HG03060 (cell line): ENCODE results near the gene FTH1.
"Not testable (repeated sequence)": the region's sequence is repeated elsewhere in the genome, so short reads cannot be mapped to it uniquely, and the experiment has no call there.

ENCODE experiments used
- ATAC-seq: cut with Tn5 transposase; IDR thresholded peaks from one replicate; pipeline ENCODE4 v1.9.1; 2021; ENCODE audit warnings: low read depth, moderate number of reproducible peaks; ENCODE audit not compliant: unreplicated experiment

The FTH1 gene

DNA sequence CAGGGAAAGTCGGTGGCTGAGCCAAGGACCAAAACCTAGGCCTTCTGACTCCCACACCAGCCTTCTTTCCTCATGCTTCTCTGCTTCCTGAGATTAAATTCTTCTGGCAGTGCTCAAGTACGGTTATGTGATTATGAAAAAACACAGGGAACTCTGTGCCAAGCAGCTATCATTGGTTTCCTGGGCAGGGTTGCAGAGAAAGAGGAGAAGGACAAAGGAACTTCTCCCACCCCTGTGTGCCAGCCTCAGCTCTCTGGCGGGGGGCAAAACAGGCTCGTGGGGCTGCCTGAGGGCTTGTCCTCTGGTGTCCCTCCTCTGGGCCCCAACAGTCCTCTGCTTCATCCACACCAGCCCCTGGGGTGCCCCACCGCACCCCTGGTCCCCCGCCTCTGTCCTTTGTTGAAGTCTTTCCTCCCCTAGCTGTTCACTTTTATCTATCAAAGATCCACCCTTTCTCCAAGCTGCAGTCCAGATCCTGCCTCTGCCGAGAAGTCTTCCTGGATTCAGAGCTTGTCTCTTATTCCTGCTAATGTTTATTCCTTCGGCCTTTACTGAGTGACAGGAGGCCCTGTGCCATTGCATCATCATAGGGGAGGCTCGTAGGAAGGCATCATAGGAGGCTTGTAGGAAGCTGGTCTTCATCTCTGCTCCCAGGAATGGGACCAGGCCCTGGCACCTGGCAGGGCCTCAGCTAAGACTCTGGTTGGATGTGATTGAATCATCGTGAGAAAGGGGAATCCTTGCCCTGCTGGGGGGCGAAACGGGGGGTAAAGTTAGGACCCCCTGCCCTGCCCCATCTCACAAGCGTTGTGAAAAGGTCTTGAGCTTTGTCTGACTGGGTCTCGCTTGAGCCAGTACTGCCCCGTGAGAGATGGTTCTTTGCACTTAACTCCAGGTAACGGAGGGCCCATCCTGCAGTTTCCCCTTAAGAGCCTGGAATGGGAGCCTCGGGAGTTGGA, 11.5 kb upstream of the FTH1 start:
- no peak for ATAC-seq

DNA sequence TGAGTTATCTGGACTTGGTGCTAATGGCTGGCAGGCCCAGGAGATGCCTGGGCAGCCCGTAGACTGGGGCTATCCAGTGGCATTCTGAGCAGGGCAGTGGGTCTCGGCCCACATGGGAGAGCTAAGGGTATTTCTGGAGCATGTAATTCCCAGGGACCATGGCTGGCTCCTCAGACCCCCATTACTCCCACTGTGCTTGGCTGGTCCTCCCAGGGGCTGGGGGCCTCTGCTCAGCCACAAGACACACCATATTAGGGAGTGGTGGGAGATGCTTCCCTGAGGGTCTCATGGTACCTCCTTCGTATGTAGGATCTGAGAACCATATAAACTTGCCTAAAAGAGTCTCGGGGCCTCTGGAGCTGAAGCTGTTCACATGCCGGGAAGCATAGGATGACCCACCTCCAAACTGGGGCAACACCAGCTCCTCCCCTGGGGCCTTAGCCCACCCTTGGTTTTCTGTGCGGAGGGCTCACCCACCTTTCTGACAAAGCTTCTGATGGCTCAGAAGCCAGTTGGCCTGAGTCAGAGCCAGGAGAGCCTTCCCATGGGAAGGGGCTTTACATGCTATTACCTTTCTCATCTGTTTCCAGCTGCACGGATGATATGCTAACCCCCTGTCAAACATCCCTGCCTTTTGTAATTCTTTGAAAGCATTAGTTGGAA, 9.5 kb upstream of the FTH1 start:
- no peak for ATAC-seq

DNA sequence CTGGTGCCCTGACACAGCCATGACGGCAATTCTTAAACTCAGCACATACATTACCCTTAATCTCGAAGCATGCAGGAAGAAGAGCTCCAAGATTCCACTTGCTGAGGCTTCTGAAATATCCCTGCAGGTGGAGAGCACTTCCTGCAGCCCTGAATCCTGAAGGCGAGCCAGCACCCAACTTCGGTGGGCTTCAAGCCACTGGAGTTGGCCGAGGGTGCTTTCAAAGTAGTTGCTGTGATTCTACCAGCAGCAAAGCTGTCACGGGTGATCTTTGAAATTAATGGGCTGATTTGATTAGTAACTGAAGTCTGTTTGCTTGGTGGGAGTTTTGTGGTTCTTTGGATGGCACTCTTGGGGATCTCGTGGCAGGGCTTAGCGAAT, 9.0 kb upstream of the FTH1 start:
- ATAC-seq, result no peak

DNA sequence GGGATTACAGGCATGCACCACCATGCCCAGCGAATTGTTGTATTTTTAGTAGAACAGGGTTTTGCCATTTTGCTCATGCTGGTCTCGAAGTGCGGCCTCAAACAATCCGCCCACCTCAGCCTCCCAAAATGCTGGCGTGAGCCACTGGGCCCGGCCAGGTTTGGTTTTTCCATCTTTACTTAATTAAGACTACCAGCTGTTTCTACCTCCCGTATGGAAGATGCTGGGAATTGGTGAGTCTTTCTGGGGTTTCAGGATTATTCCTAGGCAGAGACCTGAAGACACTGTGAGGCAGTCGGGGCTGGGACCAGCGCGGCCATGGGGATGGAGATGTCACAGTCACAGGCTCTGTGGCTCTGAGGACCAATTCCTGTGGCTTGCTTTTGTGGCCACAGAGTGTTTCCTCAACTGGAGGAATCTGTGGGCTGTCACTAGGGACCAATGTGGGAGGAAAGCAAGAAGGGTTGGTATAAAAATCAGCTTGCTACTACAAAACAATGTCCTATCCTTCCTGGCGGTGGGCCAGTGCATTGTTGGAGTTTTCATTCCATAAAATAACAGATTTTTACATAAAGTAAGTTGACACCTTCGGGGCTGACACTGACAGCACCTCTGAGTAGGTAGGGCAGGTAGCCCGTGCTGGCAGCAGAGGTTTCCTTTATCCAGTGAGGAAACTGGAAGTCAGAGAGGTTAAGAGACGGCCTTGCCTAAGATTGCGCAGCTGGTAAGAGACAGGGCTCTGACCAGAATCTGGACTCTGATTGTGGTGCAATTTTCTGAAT, 8.4 kb upstream of the FTH1 start:
- no peak for ATAC-seq

DNA sequence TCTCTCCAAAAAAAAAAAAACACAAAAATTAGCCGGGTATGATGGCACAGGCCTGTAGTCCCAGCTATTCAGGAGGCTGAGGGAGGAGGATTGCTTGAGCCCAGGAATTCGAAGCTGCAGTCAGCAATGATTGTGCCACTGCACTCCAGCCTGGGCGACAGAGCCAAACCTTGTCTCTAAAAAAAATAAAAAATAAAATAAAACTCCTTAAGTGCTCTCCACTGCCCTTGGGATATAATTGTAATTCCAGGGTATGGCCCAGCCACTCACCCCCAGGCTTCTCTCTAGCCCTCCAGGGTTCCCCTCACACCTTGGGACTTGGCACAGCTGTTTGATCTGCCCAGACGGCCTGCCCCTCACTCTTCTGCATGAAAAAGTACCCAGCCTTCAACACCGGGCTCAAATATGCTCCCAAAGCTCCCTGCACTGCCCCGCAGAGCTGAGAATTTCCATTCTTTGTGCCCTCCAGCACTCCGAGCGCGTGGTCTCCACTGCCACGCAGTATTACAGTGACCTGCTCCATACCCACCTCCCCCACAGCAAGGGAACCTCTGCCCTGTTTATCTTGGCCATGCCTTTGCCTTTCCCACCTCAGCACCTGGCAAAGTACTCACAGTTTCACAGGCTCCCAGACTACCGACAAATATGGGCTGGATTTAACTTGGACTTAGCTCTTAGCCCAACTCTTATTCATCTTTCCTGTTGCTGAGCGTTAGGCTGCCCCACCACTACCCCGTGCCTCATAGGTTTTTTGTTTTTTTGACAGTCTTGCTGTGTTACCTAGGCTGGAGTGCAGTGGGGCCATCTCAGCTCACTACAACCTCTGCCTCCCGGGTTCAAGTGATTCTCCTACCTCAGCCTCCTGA, 7.6 kb upstream of the FTH1 start:
- ATAC-seq, result no peak

DNA sequence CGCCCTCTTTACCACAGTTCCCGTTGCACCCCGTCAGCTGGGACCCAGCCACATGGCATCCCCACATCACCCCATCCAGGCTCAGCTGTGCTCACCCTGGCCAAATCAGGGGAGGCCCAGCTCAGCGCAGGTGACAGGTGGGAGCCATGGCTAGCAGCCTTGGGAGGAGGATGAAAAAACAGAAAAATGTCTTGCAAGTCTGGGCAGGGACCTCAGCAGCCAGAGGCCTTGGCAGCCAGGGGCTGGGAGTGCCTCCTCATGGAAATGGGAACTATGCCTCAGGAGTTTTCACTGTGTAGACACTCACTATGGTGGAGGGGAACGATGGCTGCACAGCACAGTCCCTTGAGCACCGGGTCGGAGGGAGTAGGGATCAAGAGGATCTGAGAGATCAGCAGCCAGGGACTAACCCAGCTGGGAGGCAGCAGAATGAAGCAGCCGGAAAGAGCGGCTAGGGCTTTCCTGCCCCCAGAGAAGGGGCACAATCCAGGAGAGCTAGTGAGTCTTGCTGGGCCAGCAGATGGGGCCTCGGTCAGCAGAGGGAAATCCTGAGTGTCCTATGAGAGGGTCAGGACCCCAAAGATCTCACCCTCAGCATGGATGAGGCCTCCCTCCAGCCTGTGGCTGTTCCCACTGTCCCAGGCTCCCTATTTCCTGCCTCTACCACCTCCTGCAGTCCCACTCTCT, 6.2 kb upstream of the FTH1 start:
- no peak for ATAC-seq

DNA sequence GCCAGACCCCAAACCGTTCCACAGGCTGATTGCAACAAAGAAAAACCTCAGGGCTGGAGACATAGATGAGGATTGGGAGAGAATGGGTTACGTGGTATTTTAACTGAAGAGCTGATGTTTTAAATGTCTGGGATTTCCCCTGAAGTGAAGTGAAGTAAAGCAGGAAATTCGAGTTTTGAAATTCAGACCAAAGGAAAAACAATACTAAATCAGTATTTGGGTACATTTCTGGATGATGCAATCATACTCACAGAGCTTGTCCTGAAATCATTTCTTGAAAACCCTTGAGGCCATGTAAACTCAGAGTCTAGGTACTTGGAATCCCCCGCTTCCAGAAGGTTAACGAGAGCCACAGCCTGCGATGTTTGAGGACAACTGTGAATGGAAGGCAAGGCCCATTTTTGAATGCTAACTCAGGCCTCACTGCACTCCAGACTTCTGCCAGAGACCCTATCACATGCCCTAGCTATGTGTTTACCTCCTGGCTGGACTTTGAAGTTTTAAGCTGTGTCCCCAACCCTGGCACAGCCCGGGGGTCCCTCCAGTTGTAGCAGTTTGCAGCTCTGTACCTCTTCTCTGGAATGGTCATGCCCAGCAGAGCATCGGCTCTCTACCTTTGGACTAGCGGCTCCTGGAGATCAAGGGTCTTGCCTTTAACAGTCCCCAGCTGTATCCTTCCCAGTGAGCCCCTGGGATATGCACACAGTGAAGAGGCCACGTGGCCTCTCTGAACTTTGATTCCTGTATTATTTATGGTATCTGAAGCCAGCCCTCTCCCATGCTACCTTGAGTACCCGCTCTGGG, 5.4 kb upstream of the FTH1 start:
- ATAC-seq, result no peak

DNA sequence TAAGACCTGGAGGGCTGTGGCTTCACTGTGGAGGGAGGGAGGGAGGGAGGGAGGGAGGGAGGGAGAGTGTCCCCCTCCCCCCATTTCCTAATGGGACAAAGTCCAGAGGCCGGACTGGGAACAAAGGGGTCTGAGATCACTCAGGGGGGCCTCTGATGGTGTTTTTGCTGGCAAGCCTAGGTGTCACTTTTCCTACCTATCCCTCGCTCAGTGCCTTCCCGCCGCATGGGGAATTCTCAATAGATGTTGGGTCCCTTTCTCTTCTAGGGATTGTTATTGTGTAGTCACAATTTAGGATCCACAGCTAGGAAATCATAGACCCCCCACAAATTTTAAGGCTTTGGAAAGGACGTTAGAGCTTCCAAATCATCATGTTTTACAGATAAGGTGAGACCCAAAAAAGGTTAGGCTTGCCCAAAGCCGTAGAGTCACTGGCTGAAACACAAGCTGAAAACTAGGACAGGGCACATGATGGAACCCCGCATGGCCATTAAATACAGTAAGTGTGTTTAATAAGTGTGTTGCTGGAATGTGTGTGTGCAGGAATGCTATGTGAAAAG, 4.8 kb upstream of the FTH1 start:
- no peak for ATAC-seq

DNA sequence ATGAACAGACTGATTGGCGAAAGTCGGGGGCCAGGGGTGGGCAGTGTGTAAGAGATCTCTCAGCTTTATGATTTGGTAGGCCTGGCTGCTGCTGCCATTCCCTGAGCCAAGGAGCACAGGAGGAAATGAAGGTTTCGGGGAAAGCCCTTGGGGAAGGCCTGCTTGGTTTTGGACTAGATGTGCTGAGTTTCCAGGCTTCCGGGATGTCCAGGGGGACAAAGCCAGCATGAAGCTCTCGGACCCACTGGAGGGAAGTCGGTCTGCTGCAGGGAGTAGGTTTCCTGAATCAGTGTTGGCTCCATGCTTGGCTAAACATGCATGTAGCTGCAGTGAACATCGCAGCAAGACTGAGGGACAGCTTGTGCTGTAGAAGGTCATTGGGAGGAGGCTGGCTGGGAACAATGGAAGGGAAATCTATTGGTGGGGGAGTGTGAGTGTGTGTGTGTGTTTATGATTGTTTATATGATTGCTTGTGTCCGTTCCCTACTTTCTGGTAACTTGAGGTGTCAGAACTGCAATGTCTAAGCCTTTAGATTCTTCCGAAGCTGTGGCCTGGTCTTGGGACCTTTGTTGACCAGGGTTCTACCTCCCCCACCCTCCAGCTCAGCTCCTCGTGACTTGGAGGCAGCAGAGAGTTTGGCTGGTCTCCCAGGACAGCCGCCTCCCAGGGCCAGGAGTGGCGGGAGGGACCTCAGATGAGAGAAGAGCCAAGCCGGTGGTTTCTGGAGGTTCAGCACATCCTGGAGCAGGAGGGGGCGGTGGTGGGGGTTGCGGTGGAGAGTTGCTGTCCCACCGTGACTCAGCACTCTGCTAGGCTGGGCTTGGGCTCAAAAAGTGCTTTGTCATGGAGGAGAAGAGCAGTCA, 4.0 kb upstream of the FTH1 start:
- no peak for ATAC-seq

DNA sequence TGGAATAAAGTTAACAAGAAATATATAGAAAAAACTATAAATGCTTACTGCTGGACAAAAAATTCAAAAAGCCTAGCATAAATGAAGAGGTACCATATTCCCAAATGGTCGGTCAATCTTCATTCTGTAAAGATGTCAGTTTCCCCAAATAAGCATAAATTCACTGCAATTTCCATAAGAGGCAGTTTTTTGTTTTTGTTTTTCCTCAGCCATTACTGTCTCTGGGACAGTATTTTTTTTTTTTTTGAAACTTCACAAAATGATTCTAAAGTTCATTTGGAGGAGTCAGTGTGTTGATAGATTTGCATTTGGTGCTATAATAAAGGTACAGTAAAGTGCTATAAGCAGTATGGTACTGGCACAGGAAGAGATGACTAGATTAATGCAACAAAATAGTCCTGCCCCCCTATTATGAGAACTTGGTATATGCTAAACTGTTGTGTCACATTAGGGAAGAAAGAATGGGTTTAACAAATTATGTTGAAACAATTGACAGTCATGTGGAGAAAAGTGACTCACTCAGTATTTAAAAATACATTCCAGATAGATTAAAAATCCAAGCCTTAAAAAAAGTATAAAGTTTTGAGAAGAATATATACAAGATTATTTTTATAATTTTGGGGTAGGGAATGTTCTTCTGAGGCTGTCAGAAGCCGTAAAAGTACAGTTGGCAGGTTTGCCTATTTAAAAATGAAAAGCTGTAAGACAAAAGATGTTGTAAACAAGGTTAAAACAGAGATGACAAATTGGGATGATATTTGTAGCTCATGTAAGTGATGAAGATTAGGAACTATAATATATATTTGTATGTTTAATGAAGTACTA, 2.6 kb upstream of the FTH1 start:
- no peak for ATAC-seq

DNA sequence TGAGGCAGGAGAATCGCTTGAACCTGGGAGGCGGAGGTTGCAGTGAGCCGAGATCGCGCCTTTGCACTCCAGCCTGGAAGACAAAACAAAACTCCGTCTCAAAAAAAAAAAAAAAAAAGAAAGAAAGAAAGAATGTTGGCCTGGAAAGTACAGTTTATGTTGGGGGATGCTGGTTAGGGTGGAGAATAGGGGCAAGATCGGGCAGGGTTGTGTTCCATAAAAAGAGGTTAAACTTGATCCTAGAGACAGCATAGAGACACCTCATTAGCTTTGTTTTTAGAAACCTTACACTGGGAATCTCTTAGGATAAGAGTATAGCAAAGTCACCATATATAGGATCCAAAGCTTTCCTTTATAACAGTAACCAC, 1.9 kb upstream of the FTH1 start:
- ATAC-seq, result no peak

DNA sequence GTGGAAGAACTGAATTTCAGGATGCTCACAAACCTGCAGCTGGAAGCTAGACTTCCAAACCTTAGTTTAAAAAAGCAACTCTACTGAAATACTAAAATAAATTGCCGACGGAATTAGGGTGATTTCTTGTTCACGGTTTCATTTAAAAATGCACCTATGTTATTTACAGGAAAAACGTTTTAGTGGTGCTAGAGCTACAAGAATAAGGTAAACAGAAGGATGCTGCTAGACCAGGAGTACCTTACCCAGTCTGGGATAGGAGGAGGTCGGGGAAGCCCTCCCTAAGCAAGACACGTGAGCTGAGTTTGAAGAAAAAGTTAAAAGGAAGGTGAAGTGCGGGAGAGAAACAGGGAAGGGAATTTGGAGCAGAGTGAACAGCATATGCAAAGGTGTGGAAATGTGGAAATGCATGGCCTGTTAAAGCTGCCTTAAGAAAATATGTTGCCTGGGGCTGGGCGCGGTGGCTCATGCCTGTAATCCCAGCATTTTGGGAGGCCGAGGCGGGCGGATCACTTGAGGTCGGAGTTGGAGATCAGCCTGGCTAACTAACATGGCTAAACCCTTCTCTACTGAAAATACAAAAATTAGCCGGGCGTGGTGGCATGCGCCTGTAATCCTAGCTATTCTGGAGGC, 1.4 kb upstream of the FTH1 start:
- ATAC-seq, result no peak

DNA sequence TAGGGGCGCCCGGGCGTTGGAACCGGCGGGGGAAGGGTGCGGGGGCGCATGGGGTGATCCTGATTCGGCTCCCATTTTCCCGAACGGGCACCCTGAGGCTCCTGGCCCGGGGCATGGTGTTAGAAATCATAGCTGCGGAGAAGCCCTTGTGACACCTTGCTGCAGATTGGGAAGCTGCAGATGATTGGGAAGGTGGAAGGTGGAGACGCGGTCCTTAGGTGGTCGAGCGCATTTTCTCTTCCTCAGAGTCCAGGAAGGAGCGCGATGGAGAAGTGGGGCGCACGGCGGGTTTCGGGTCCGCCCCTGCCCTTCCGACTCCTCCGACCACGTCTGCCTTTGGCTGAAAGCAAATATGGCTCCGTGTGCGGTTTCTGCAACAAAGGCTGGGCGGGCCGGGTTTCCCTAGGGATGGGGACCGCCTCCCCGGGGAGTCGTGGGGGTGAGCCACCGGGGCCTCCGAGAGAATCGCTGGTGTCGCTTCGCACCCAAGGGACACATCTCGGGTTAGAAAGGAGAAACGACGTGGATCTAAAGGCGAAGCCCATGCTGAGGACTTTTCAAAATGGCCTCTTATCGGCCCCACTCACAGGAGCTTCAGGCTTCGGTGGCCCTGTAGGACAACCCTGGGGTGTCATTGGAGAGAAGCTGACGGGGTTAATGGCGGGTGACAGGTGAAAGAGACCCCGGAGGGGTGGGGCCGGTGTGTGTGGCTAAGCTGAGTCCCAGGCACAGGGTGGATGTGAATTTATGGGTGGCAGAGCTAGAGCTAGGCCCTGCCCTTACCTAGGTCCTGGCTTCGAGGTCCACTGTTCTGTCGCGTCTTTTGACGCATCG, 707 bp upstream of the FTH1 start:
- ATAC-seq, result no peak

DNA sequence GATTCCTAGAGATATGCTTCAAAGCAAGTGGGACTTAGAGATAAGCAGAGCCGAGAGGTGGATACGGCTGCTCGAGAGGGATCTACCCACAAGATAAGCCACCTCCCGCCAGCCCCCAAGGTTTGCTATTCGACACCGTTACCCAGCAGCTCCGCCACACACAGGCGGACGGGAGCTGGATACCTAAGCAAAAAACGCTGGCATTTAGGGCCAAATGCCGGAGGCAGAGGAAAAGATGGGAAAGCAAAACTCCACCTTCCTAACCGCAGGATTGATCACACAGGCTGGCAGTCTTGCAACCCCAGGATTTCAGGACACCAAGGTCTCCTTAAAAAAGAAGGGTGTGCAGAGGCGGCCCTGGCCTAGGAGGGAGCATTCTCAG, 709 bp downstream of the FTH1 start:
- ATAC-seq, result no peak

DNA sequence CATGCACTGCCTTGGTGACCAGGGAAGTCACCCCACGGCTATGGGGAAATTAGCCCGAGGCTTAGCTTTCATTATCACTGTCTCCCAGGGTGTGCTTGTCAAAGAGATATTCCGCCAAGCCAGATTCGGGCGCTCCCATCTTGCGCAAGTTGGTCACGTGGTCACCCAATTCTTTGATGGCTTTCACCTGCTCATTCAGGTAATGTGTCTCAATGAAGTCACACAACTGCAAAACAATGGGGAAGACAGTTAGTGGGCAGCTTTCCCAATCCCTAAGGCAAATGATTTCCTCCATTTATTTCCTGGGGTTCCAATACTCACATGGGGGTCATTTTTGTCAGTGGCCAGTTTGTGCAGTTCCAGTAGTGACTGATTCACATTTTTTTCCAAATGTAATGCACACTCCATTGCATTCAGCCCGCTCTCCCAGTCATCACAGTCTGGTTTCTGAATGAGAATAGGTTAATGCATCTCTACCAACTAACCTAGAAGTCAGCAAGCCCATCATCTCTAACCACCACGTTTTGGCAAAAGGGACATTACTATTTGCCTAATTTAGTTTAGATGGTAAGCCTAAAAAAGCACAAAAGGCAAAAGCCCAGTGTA, 2.7 kb downstream of the FTH1 start:
- not testable (repeated sequence) for ATAC-seq
